ENCODE measurements around the gene PTPN12. TPM values are rescaled to one million over a fixed set of nuclear protein-coding genes. Genes with fewer than 3 reads are reported as not detected.

The PTPN12 gene
- polyA plus RNA-seq, 1 donor from 2014 or later = 49.5 TPM

DNA sequence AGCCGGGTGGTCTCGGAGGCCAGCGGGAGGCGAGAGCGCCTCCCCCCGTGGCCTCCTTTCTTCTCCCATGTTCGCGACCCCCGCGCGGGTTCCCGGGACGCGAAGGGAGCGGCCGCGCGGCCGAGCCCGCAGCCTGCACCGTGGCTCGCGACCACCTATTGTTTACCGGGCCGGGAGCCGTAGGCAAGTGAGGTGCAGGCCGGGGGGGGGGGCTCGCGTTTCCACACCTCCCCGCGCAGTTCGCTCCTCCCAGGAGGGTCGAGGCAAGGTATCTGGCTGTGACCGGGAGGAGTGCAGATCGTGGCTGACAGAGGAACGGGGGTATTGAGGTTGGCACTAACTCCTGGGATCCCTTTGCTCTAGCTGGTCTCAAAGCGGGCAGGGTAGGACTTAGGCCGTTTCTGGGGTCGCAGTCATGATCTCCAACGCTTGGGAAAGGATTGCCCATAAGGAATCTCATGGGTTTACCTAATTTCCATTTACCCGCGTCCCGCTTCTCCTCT is 734 bp downstream of the PTPN12 start:
- peaks cover 43% of the 10 kb centered on the region for H3K79me2 ChIP-seq (replicated peaks; ENCODE audit: insufficient read depth, low read length)
- peak overlapping the region; percentile 19 for H3K4me2 ChIP-seq (ENCODE audit: low read length)
- peak overlapping the region; percentile 69 for H2AFZ ChIP-seq (ENCODE audit: low read depth, low read length)

DNA sequence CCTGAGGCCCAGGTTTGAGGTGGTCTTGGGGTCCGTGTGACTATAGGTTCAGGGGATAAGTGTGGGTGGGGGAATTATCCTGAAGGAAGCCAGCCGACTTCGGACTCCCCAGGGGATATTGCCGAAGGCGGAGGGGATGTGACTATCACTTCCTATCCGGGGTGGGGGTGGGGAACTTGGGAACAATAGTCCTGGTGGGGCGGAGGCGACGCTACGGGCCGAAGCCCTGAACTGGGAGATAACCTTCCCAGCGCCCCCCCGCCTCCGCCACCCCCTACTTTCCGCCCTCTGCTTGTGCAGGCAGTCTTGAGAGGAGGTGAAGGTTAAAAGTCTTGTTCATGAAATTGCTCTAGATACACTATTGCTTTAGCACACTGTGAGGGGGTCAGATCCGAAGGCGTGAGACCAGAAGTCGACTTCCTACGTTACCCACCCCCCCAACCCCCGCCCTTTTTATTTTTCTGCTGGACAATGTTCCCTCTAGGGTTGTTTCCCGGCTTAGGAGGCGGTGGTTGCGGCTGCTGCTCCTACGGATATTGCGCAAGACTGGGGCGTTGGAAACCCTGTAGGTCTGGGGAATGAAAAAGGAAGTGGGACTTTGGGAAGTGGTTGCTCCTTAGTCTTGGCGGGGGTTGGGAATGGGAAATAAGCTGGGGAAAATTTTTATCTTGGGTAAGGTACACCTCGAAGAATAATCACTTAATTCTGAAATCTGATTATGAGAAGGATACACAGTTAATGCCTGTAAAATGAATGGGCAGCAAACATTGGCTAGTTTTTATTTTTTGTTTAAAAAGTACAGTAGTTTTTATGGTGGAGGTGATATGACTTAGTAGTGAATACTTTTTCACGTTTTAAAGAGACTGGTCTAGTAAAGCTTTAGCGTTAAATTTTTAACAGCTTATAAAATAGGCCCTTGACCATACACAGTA is 1.5 kb downstream of the PTPN12 start:
- peak overlapping the region; percentile 99 for H3K27ac ChIP-seq (ENCODE audit: low read length)
- H3K4me2 ChIP-seq (ENCODE audit: low read length) = peak overlapping the region; percentile 91
- H3K79me2 ChIP-seq (replicated peaks; ENCODE audit: insufficient read depth, low read length) = peaks cover 50% of the 10 kb centered on the region
- no peaks in the 10 kb centered on the region for H3F3A ChIP-seq (ENCODE audit: insufficient read depth, low read length, poor library complexity, severe bottlenecking)
- H2AFZ ChIP-seq (ENCODE audit: low read depth, low read length) = peak overlapping the region; percentile 69
- peak overlapping the region; percentile 98 for H3K9ac ChIP-seq (ENCODE audit: low read length)
- no peaks in the 10 kb centered on the region for H3K9me3 ChIP-seq (ENCODE audit: low read length)
- H3K36me3 ChIP-seq (ENCODE audit: insufficient read depth, low read length) = no peaks in the 10 kb centered on the region
- H3K4me3 ChIP-seq (ENCODE audit: low read length) = peak overlapping the region; percentile 98
- peaks cover 26% of the 10 kb centered on the region for H4K20me1 ChIP-seq (ENCODE audit: insufficient read depth)
- H3K27me3 ChIP-seq (ENCODE audit: insufficient read depth, low read depth, low read length) = no peaks in the 10 kb centered on the region
- H3K9me2 ChIP-seq (ENCODE audit: insufficient read depth, low read length) = no peaks in the 10 kb centered on the region
- peak; percentile 32 for TF ChIP-seq POLR2AphosphoS5 (IDR thresholded peaks at IDR 0.05)
- TF ChIP-seq MXI1 (conservative IDR thresholded peaks at IDR 0.05; ENCODE audit: poor library complexity, severe bottlenecking) = no peak
- TF ChIP-seq SMC3 (conservative IDR thresholded peaks at IDR 0.05; ENCODE audit: poor library complexity) = no peak
- peak; percentile 42 for TF ChIP-seq TAF1 (IDR thresholded peaks at IDR 0.05; ENCODE audit: low read depth)
- TF ChIP-seq, protein P1, sequence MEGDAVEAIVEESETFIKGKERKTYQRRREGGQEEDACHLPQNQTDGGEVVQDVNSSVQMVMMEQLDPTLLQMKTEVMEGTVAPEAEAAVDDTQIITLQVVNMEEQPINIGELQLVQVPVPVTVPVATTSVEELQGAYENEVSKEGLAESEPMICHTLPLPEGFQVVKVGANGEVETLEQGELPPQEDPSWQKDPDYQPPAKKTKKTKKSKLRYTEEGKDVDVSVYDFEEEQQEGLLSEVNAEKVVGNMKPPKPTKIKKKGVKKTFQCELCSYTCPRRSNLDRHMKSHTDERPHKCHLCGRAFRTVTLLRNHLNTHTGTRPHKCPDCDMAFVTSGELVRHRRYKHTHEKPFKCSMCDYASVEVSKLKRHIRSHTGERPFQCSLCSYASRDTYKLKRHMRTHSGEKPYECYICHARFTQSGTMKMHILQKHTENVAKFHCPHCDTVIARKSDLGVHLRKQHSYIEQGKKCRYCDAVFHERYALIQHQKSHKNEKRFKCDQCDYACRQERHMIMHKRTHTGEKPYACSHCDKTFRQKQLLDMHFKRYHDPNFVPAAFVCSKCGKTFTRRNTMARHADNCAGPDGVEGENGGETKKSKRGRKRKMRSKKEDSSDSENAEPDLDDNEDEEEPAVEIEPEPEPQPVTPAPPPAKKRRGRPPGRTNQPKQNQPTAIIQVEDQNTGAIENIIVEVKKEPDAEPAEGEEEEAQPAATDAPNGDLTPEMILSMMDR (IDR thresholded peaks at IDR 0.05; ENCODE audit: poor library complexity, severe bottlenecking) = no peak
- no peak for TF ChIP-seq EZH2 (IDR thresholded peaks at IDR 0.05; ENCODE audit: borderline replicate concordance, insufficient read depth, low read length, poor library complexity, severe bottlenecking)
- TF ChIP-seq EP300 (conservative IDR thresholded peaks at IDR 0.05; ENCODE audit: poor library complexity, severe bottlenecking) = no peak

More for the DNA sequence above, 734 bp downstream of the PTPN12 start:
- H3K9me2 ChIP-seq (ENCODE audit: insufficient read depth, low read length) = no peaks in the 10 kb centered on the region
- H3K27me3 ChIP-seq (ENCODE audit: insufficient read depth, low read depth, low read length) = no peaks in the 10 kb centered on the region
- peak overlapping the region; percentile 99 for H3K27ac ChIP-seq (ENCODE audit: low read length)
- peaks cover 22% of the 10 kb centered on the region for H4K20me1 ChIP-seq (ENCODE audit: insufficient read depth)
- H3K4me3 ChIP-seq (ENCODE audit: low read length) = peak overlapping the region; percentile 98
- TF ChIP-seq, protein P2, sequence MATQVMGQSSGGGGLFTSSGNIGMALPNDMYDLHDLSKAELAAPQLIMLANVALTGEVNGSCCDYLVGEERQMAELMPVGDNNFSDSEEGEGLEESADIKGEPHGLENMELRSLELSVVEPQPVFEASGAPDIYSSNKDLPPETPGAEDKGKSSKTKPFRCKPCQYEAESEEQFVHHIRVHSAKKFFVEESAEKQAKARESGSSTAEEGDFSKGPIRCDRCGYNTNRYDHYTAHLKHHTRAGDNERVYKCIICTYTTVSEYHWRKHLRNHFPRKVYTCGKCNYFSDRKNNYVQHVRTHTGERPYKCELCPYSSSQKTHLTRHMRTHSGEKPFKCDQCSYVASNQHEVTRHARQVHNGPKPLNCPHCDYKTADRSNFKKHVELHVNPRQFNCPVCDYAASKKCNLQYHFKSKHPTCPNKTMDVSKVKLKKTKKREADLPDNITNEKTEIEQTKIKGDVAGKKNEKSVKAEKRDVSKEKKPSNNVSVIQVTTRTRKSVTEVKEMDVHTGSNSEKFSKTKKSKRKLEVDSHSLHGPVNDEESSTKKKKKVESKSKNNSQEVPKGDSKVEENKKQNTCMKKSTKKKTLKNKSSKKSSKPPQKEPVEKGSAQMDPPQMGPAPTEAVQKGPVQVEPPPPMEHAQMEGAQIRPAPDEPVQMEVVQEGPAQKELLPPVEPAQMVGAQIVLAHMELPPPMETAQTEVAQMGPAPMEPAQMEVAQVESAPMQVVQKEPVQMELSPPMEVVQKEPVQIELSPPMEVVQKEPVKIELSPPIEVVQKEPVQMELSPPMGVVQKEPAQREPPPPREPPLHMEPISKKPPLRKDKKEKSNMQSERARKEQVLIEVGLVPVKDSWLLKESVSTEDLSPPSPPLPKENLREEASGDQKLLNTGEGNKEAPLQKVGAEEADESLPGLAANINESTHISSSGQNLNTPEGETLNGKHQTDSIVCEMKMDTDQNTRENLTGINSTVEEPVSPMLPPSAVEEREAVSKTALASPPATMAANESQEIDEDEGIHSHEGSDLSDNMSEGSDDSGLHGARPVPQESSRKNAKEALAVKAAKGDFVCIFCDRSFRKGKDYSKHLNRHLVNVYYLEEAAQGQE (IDR thresholded peaks at IDR 0.05; ENCODE audit: borderline replicate concordance) = peak; percentile 22
- TF ChIP-seq TAF1 (IDR thresholded peaks at IDR 0.05; ENCODE audit: low read depth) = no peak
- TF ChIP-seq MXI1 (conservative IDR thresholded peaks at IDR 0.05; ENCODE audit: poor library complexity, severe bottlenecking) = peak; percentile 38
- no peak for TF ChIP-seq EP300 (conservative IDR thresholded peaks at IDR 0.05; ENCODE audit: poor library complexity, severe bottlenecking)
- no peak for TF ChIP-seq SMC3 (conservative IDR thresholded peaks at IDR 0.05; ENCODE audit: poor library complexity)
- TF ChIP-seq EZH2 (IDR thresholded peaks at IDR 0.05; ENCODE audit: borderline replicate concordance, insufficient read depth, low read length, poor library complexity, severe bottlenecking) = no peak
- no peak for TF ChIP-seq POLR2AphosphoS5 (IDR thresholded peaks at IDR 0.05)
- TF ChIP-seq RAD21 (conservative IDR thresholded peaks at IDR 0.05) = no peak
- TF ChIP-seq, protein P1 (IDR thresholded peaks at IDR 0.05; ENCODE audit: poor library complexity, severe bottlenecking) = peak; percentile 14
- no peaks in the 10 kb centered on the region for H3K36me3 ChIP-seq (ENCODE audit: insufficient read depth, low read length)
- H3K9ac ChIP-seq (ENCODE audit: low read length) = peak overlapping the region; percentile 98
- no peaks in the 10 kb centered on the region for H3K9me3 ChIP-seq (ENCODE audit: low read length)
- H3F3A ChIP-seq (ENCODE audit: insufficient read depth, low read length, poor library complexity, severe bottlenecking) = no peaks in the 10 kb centered on the region

All from neural cell (in vitro differentiated cells).